ENCODE measurements around the gene PRKCA.

PRKCA gene

GRCh38 chr17:66468241-66469087, 166.1 kb downstream of the PRKCA start:
- no peak overlapping the region for H3K4me3 ChIP-seq (ENCODE audit: low read depth, low read length)
- TF ChIP-seq CTCF (IDR thresholded peaks at IDR 0.05; ENCODE audit: low read depth, low read length): no peak

DNA sequence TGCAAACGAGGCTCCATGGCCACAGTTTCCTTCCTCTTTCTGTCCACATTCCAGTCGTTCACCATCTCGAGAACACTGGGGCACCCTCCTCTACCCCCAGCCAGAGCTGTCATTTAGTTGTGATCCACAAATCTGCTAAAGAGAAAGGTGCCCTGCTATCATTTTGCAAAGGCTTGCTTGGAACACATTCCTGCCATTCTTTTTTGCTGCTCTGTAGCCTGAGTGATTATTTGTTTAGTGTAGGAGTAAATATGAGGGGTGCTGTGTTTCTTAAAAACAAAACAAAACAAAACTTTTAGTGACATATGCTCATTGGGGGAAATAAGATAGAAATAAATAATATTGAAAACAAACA, 166.7 kb downstream of the PRKCA start:
- no peak overlapping the region for H3K4me3 ChIP-seq (ENCODE audit: low read depth, low read length)
- no peak for TF ChIP-seq CTCF (IDR thresholded peaks at IDR 0.05; ENCODE audit: low read depth, low read length)

DNA sequence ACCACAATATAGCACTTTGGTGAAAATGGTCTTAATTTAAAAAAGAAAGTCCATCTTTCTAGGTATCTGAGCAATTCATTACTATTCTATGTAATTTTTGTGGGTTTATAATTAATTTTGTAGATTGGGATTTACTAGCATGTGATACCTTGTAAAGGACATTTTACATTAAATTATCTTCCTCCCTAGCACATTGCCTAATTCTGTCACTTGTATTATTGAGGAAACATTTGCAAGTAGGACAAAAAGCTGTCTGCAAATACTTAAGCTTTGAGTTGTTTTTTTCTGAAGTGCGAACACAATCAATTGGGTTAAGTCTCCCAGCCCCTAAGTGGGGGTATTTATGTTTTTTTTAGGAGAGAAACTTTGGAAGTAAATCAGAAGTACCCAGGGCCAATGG, 167.0 kb downstream of the PRKCA start:
- TF ChIP-seq CTCF (IDR thresholded peaks at IDR 0.05; ENCODE audit: low read depth, low read length): no peak

DNA sequence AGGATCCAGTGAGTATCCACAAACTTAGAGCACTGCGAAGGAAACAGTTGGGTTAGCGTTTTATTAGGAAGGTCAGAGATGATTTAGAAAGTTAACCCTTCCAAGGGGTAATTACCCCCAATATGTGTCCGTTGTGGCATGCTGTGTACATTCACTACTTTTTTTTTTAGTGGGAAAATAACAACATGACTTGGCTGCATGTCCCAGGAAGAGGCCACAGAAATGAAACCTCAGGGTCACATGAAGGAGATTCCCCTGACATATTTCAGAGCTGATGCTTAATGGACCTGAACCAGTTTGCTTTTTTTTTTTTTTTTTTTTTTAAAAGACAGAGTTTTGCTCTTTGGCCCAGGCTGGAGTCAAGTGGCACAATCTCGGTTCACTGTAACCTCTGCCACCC, 167.5 kb downstream of the PRKCA start:
- TF ChIP-seq CTCF (IDR thresholded peaks at IDR 0.05; ENCODE audit: low read depth, low read length): no peak
- no peak overlapping the region for H3K4me3 ChIP-seq (ENCODE audit: low read depth, low read length)

More for the DNA sequence above, 167.0 kb downstream of the PRKCA start:
- H3K4me3 ChIP-seq (ENCODE audit: low read depth, low read length): no peak overlapping the region

DNA sequence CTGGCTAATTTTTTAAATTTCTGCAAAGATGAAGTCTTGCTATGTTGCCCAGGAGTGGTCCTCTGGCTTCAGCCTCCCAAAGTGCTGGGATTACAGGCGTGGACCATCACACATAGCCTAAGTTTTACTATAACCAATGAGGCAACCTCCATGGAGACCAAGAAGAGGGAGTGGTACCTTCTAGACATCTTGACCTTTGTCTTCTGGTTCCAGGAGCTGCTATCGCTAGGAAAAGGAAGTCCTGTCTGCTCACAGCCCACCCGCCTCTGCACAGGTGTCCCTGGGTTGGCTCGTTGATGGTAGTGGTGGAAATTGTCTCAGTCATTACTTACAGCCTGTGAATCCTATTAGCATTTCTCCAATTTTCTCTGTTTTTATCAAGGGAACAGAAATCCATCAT, 169.7 kb downstream of the PRKCA start:
- no peak overlapping the region for H3K4me3 ChIP-seq (ENCODE audit: low read depth, low read length)
- no peak for TF ChIP-seq CTCF (IDR thresholded peaks at IDR 0.05; ENCODE audit: low read depth, low read length)

- no peak for TF ChIP-seq CTCF (IDR thresholded peaks at IDR 0.05; ENCODE audit: low read depth, low read length)
- no peak overlapping the region for H3K4me3 ChIP-seq (ENCODE audit: low read depth, low read length)
Measured at GRCh38 chr17:66474258-66474657, 171.8 kb downstream of the PRKCA start.

DNA sequence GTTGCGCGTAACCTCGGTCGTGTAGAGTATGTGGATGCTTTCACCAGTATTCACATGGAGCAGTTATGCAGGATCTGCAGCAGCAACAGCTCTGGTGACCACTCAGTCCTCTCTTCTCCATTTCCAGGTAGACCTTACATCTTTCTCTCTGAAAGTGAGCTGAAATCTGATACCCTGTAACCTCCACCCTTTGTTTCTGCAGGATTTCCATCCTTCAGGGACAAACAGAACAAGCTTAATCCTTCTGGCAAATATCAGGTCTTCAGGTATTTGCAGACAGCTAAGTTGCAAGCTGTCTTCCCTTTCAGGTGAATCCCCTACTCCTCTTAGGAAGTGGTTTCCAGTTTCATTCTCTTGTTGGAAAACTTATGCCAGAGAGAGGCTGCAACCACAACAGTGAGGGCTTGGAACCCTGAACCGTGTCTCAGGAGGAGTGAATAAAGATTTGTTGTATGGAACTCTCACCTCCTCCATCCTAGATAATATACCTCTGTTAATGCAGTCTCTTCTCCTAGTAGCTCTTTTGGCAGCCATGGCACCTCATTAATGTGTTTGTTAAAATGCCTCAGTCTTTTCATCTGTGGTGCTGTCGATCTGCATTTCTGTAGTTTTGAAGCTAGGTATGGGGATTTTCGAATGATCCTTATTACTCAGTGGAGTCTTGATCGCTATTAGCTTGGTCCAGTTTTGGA, 172.5 kb downstream of the PRKCA start:
- TF ChIP-seq CTCF (IDR thresholded peaks at IDR 0.05; ENCODE audit: low read depth, low read length): no peak

More for the DNA sequence above, 172.5 kb downstream of the PRKCA start:
- H3K4me3 ChIP-seq (ENCODE audit: low read depth, low read length): no peak overlapping the region

Data from WI38 (cell line).